Spinal cord (tissue), 10 donors: ENCODE measurements around the gene LUZP1. TPM values are rescaled to one million over a fixed set of nuclear protein-coding genes. Genes with fewer than 3 reads are reported as not detected.

ENCODE experiments used
- DNase-seq, 6 donors: peaks; one replicate each; pipeline versions ENCODE4 v3.0.0 to v3.0.0-alpha.2; 2013 to 2015; ENCODE audit warnings: low spot score in 6 of 6, low read depth in 4 of 6
- H3K27ac ChIP-seq: one replicate; pipeline ENCODE4 v1.5.1; 2013; ENCODE audit warnings: low read depth, low read length, control low read depth
- H3K27me3 ChIP-seq: one replicate; pipeline ENCODE4 v1.6.1; 2013; ENCODE audit warnings: low read length; ENCODE audit not compliant: control insufficient read depth, insufficient read depth
- H3K36me3 ChIP-seq: one replicate; pipeline ENCODE4 v1.6.1; 2013; ENCODE audit warnings: low read length; ENCODE audit not compliant: control insufficient read depth, insufficient read depth
- H3K4me1 ChIP-seq: one replicate; pipeline ENCODE4 v1.6.1; 2013; ENCODE audit warnings: low read length; ENCODE audit not compliant: control insufficient read depth, insufficient read depth
- H3K4me3 ChIP-seq: one replicate; pipeline ENCODE4 v1.5.1; 2013; ENCODE audit warnings: low read depth, low read length, control low read depth
- H3K9me3 ChIP-seq: one replicate; pipeline ENCODE4 v1.6.1; 2013; ENCODE audit warnings: low read length; ENCODE audit not compliant: control insufficient read depth, insufficient read depth
- WGBS: methylation state at CpG from one replicate; pipeline ENCODE4 v1.1.5; 2013; ENCODE audit warnings: missing lambda C conversion rate; ENCODE audit not compliant: insufficient coverage; 5-methylcytosine and 5-hydroxymethylcytosine counted together
- polyA plus RNA-seq, 2 donors: library from polyadenylated mRNA; unstranded; fragments of 120-200 nt; gene quantifications; one replicate each; pipeline ENCODE4 v1.2.1, GENCODE V29; 2013; ENCODE audit not compliant: insufficient read length in 2 of 2
- small RNA-seq: library from RNA; depleted of rRNA; stranded (forward); fragments of <200 nt; gene quantifications from one replicate; pipeline ENCODE3, GENCODE V24; 2014; ENCODE audit warnings: low replicate concordance
- total RNA-seq, 2 donors: library from RNA; depleted of rRNA in 1 of 2; stranded (reverse); fragments of 120-200 nt in 1 of 2; fragments of >200 nt in 1 of 2; gene quantifications; one replicate each; pipeline versions ENCODE4 v1.2.3 to v1.2.4, GENCODE V29; 2013 to 2014
- donor health status: healthy.

LUZP1 gene
- total and polyA plus RNA-seq, 4 donors: 17.6 to 25.4 (median 21.7) TPM

- Histone ChIP-seq H3K27me3 (no peaks in the 10 kb centered on the region), H3K4me1 (no peaks in the 10 kb centered on the region), H3K9me3 (no peaks in the 10 kb centered on the region), H3K36me3 (peaks cover 14% of the 10 kb centered on the region), H3K4me3 (no peak overlapping the region), H3K27ac (no peak overlapping the region)
- 80% methylated on average over 2 of the region's 4 CpGs for WGBS
- DNase-seq: no peak
Measured at GRCh38 chr1:23051290-23051909, 117.3 kb downstream of the LUZP1 start.

DNA sequence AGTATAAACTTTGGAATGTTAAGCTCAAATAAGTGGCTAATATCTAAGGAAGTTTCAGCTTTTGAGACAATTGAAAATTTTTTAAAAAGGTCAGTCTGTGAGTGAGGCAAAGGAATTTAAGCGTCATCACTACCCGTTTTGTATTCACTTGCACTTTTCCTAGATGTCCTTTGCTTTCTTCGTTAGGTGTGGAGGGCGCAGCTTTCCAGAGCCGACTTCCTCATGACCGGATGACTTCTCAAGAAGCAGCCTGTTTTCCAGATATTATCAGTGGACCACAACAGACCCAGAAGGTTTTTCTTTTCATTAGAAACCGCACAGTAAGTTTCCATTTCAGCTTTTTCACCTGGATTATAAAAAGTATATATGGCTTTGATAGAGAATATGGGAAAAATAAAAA, 118.5 kb downstream of the LUZP1 start:
- WGBS: 93% methylated on average over 6 of the region's 7 CpGs
- Histone ChIP-seq H3K27me3 (no peaks in the 10 kb centered on the region), H3K4me3 (no peak overlapping the region), H3K36me3 (peaks cover 14% of the 10 kb centered on the region), H3K9me3 (no peaks in the 10 kb centered on the region), H3K27ac (no peak overlapping the region), H3K4me1 (no peaks in the 10 kb centered on the region)
- no peak for DNase-seq

DNA sequence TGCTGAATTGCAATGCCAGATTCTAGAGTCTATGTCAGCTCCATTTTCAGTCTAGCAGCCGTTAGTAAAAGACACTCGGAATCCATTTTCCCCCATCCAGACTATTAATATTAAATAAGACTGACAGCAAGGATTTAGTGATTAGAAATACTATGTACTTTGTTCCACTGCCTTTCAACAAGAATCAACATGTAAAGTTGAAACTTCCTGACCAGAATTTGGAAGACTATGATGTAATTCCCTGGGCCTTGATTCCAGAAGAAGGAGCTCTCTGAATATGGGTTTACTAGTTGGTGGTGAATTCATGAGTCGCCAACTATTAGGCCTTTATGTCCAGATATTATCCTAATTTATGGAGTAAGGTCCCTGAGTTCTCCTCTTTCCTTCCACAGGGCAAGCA, 124.6 kb downstream of the LUZP1 start:
- DNase-seq: no peak
- Histone ChIP-seq H3K27ac (no peak overlapping the region), H3K27me3 (no peaks in the 10 kb centered on the region), H3K36me3 (no peaks in the 10 kb centered on the region), H3K9me3 (no peaks in the 10 kb centered on the region), H3K4me3 (no peak overlapping the region), H3K4me1 (no peaks in the 10 kb centered on the region)
- no CpG with 5 or more reads among the region's 3 CpGs for WGBS

DNA sequence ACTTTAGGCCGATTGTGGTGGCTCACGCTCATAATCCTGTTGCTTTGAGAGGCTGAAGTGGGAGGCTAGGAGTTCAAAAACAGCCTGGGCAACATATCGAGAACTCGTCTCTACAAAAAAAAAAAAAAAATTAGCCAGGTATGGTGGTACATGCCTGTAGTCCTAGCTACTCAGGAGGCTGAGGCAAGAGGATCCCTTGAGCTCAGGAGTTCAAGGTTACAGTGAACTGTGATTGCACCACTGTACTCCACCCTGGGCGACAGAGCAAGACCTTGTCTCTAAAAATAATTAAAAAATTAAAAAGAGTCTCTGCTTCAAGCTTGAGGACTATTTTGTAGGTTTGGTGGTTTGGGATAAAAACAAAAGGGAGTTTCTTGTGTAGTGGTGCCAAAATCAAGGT, 128.1 kb downstream of the LUZP1 start:
- H3K4me1 ChIP-seq: no peaks in the 10 kb centered on the region
- WGBS: 80% methylated on average over 2 of the region's 5 CpGs
- H3K27ac ChIP-seq: no peak overlapping the region
- no peaks in the 10 kb centered on the region for H3K36me3 ChIP-seq
- no peaks in the 10 kb centered on the region for H3K9me3 ChIP-seq
- no peaks in the 10 kb centered on the region for H3K27me3 ChIP-seq
- no peak for DNase-seq
- H3K4me3 ChIP-seq: no peak overlapping the region

- H3K27ac ChIP-seq: no peak overlapping the region
- H3K4me1 ChIP-seq: no peaks in the 10 kb centered on the region
- WGBS: 61% methylated on average over 2 of the region's 7 CpGs
- no peaks in the 10 kb centered on the region for H3K27me3 ChIP-seq
- no peak for DNase-seq
- no peaks in the 10 kb centered on the region for H3K36me3 ChIP-seq
- no peak overlapping the region for H3K4me3 ChIP-seq
- no peaks in the 10 kb centered on the region for H3K9me3 ChIP-seq
Measured at GRCh38 chr1:23039308-23039826, 129.3 kb downstream of the LUZP1 start.

DNA sequence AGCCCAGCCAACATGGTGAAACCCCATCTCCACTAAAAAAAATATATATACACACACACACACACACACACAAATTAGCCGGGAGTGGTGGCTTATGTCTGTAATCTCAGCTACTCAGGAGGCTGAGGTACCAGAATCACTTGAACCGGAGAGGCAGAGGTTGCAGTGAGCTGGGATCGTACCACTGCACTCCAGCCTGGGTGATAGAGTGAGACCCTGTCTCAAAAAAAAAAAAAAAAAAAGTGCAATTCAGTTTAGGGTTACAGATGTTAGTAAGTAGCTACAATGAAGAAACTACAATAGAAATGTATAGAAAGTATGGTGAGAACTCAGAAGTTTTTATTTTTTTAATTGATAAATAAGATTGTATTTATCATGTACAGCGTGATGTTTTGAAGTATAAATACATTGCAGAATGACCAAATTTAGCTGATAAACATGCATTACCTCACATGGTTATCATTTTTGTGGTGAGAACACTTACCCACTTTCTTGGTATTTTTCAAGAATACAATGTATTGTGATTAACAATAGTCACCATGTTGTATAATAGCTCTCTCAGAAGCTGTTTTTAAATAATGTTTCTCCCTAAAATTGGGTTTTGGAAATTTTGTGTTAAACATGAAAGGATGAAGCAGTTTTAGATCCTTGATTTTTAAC, 131.4 kb downstream of the LUZP1 start:
- Histone ChIP-seq H3K27me3 (no peaks in the 10 kb centered on the region), H3K9me3 (no peaks in the 10 kb centered on the region), H3K36me3 (no peaks in the 10 kb centered on the region), H3K4me3 (no peak overlapping the region), H3K4me1 (no peaks in the 10 kb centered on the region), H3K27ac (no peak overlapping the region)
- 60% methylated on average over 1 of the region's 4 CpGs for WGBS
- DNase-seq: no peak

GRCh38 chr1:23035823-23036452, 132.7 kb downstream of the LUZP1 start:
- Histone ChIP-seq H3K4me3 (no peak overlapping the region), H3K27me3 (no peaks in the 10 kb centered on the region), H3K27ac (no peak overlapping the region), H3K4me1 (no peaks in the 10 kb centered on the region), H3K9me3 (no peaks in the 10 kb centered on the region), H3K36me3 (no peaks in the 10 kb centered on the region)
- DNase-seq: peak in 1 of 6 donors; percentile 9
- no CpG with 5 or more reads among the region's 2 CpGs for WGBS

Small RNA genes lying within 50 kb of the gene (small RNA-seq; reads per million reads assigned to genes)
- gene MIR3115 (not detected), gene MIR4419A (not detected), gene RNU6-135P (not detected), gene RNU6-514P (not detected)

Other genes with a start within 250 kb of the LUZP1 start
- not detected for gene LACTBL1, start 196.0 kb downstream of the LUZP1 start, total RNA-seq
- not detected for gene LACTBL1, start 196.0 kb downstream of the LUZP1 start, polyA plus RNA-seq
- not detected for gene TEX46, start 153.0 kb downstream of the LUZP1 start, total RNA-seq
- gene TEX46, start 153.0 kb downstream of the LUZP1 start, polyA plus RNA-seq: under 1 TPM in 1 of 2 donors, not detected in 1; 0.33 TPM
- 100 to 1,000 TPM; 107 to 129 TPM for gene KDM1A, start 149.4 kb downstream of the LUZP1 start, total RNA-seq
- gene KDM1A, start 149.4 kb downstream of the LUZP1 start, polyA plus RNA-seq: 100 to 1,000 TPM; 120 to 127 TPM
- gene HTR1D, start 48.6 kb upstream of the LUZP1 start, total RNA-seq: 1 to 10 TPM in 1 of 2 donors, under 1 TPM in 1; 0.66 to 2.4 TPM
- 1 to 10 TPM; 5.1 to 6.5 TPM for gene HTR1D, start 48.6 kb upstream of the LUZP1 start, polyA plus RNA-seq
- gene HNRNPR, start 175.4 kb upstream of the LUZP1 start, total RNA-seq: 100 to 1,000 TPM; 109 to 143 TPM
- 100 to 1,000 TPM; 191 to 204 TPM for gene HNRNPR, start 175.4 kb upstream of the LUZP1 start, polyA plus RNA-seq
- 10 to 100 TPM; 52.2 to 53.4 TPM for gene ZNF436, start 201.0 kb upstream of the LUZP1 start, total RNA-seq
- 10 to 100 TPM; 33.6 to 38.5 TPM for gene ZNF436, start 201.0 kb upstream of the LUZP1 start, polyA plus RNA-seq